ENCODE results near the gene UBC. TPM values are rescaled to one million over a fixed set of nuclear protein-coding genes. Genes with fewer than 3 reads are reported as not detected.
A peak's percentile ranks its signal among the peaks of the same experiment; 100 is the strongest.

Gene UBC
- total and polyA plus RNA-seq, 9 of the 15 experiments (the other 6 are each of a cell fraction or from before 2014, with no cell fraction given): 533 to 1,153 (median 813) TPM

DNA sequence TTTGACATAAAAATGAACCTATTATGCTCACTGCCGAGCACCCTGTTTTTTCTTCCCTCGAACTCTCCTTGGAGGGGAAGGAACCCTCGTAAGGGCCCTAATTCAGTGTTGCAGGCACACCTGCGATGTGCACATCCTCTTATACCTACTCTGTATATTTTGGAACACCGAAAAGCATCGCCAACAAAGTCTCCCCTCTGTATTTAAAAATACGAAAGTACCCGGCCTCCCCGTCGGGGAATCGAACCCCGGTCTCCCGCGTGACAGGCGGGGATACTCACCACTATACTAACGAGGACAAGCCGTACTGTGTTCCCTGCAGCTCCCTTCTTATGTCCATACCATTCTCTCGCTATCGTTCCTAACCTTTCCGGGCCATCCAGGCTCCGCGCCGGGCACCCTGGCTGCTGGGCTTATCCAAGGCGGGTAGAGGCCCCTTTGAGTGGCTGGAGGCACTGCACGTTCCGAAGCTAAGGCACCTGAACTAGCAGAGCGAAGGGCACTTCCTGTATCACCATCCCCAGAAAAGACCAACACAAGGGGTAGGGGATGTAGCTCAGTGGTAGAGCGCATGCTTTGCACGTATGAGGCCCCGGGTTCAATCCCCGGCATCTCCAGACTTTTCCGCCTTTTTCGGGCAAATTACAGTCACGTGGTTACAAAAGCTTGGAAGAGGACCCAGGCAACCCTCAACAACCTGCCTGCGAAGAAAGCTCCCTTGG, 25.1 kb upstream of the UBC start (continued):
- TF ChIP-seq, protein P1, sequence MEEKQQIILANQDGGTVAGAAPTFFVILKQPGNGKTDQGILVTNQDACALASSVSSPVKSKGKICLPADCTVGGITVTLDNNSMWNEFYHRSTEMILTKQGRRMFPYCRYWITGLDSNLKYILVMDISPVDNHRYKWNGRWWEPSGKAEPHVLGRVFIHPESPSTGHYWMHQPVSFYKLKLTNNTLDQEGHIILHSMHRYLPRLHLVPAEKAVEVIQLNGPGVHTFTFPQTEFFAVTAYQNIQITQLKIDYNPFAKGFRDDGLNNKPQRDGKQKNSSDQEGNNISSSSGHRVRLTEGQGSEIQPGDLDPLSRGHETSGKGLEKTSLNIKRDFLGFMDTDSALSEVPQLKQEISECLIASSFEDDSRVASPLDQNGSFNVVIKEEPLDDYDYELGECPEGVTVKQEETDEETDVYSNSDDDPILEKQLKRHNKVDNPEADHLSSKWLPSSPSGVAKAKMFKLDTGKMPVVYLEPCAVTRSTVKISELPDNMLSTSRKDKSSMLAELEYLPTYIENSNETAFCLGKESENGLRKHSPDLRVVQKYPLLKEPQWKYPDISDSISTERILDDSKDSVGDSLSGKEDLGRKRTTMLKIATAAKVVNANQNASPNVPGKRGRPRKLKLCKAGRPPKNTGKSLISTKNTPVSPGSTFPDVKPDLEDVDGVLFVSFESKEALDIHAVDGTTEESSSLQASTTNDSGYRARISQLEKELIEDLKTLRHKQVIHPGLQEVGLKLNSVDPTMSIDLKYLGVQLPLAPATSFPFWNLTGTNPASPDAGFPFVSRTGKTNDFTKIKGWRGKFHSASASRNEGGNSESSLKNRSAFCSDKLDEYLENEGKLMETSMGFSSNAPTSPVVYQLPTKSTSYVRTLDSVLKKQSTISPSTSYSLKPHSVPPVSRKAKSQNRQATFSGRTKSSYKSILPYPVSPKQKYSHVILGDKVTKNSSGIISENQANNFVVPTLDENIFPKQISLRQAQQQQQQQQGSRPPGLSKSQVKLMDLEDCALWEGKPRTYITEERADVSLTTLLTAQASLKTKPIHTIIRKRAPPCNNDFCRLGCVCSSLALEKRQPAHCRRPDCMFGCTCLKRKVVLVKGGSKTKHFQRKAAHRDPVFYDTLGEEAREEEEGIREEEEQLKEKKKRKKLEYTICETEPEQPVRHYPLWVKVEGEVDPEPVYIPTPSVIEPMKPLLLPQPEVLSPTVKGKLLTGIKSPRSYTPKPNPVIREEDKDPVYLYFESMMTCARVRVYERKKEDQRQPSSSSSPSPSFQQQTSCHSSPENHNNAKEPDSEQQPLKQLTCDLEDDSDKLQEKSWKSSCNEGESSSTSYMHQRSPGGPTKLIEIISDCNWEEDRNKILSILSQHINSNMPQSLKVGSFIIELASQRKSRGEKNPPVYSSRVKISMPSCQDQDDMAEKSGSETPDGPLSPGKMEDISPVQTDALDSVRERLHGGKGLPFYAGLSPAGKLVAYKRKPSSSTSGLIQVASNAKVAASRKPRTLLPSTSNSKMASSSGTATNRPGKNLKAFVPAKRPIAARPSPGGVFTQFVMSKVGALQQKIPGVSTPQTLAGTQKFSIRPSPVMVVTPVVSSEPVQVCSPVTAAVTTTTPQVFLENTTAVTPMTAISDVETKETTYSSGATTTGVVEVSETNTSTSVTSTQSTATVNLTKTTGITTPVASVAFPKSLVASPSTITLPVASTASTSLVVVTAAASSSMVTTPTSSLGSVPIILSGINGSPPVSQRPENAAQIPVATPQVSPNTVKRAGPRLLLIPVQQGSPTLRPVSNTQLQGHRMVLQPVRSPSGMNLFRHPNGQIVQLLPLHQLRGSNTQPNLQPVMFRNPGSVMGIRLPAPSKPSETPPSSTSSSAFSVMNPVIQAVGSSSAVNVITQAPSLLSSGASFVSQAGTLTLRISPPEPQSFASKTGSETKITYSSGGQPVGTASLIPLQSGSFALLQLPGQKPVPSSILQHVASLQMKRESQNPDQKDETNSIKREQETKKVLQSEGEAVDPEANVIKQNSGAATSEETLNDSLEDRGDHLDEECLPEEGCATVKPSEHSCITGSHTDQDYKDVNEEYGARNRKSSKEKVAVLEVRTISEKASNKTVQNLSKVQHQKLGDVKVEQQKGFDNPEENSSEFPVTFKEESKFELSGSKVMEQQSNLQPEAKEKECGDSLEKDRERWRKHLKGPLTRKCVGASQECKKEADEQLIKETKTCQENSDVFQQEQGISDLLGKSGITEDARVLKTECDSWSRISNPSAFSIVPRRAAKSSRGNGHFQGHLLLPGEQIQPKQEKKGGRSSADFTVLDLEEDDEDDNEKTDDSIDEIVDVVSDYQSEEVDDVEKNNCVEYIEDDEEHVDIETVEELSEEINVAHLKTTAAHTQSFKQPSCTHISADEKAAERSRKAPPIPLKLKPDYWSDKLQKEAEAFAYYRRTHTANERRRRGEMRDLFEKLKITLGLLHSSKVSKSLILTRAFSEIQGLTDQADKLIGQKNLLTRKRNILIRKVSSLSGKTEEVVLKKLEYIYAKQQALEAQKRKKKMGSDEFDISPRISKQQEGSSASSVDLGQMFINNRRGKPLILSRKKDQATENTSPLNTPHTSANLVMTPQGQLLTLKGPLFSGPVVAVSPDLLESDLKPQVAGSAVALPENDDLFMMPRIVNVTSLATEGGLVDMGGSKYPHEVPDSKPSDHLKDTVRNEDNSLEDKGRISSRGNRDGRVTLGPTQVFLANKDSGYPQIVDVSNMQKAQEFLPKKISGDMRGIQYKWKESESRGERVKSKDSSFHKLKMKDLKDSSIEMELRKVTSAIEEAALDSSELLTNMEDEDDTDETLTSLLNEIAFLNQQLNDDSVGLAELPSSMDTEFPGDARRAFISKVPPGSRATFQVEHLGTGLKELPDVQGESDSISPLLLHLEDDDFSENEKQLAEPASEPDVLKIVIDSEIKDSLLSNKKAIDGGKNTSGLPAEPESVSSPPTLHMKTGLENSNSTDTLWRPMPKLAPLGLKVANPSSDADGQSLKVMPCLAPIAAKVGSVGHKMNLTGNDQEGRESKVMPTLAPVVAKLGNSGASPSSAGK (IDR thresholded peaks at IDR 0.05): peak; percentile 69
- TF ChIP-seq NFE2L1 (tag; IDR thresholded peaks at IDR 0.05; ENCODE audit: borderline replicate concordance, low read depth): no peak
- TF ChIP-seq, protein P2, sequence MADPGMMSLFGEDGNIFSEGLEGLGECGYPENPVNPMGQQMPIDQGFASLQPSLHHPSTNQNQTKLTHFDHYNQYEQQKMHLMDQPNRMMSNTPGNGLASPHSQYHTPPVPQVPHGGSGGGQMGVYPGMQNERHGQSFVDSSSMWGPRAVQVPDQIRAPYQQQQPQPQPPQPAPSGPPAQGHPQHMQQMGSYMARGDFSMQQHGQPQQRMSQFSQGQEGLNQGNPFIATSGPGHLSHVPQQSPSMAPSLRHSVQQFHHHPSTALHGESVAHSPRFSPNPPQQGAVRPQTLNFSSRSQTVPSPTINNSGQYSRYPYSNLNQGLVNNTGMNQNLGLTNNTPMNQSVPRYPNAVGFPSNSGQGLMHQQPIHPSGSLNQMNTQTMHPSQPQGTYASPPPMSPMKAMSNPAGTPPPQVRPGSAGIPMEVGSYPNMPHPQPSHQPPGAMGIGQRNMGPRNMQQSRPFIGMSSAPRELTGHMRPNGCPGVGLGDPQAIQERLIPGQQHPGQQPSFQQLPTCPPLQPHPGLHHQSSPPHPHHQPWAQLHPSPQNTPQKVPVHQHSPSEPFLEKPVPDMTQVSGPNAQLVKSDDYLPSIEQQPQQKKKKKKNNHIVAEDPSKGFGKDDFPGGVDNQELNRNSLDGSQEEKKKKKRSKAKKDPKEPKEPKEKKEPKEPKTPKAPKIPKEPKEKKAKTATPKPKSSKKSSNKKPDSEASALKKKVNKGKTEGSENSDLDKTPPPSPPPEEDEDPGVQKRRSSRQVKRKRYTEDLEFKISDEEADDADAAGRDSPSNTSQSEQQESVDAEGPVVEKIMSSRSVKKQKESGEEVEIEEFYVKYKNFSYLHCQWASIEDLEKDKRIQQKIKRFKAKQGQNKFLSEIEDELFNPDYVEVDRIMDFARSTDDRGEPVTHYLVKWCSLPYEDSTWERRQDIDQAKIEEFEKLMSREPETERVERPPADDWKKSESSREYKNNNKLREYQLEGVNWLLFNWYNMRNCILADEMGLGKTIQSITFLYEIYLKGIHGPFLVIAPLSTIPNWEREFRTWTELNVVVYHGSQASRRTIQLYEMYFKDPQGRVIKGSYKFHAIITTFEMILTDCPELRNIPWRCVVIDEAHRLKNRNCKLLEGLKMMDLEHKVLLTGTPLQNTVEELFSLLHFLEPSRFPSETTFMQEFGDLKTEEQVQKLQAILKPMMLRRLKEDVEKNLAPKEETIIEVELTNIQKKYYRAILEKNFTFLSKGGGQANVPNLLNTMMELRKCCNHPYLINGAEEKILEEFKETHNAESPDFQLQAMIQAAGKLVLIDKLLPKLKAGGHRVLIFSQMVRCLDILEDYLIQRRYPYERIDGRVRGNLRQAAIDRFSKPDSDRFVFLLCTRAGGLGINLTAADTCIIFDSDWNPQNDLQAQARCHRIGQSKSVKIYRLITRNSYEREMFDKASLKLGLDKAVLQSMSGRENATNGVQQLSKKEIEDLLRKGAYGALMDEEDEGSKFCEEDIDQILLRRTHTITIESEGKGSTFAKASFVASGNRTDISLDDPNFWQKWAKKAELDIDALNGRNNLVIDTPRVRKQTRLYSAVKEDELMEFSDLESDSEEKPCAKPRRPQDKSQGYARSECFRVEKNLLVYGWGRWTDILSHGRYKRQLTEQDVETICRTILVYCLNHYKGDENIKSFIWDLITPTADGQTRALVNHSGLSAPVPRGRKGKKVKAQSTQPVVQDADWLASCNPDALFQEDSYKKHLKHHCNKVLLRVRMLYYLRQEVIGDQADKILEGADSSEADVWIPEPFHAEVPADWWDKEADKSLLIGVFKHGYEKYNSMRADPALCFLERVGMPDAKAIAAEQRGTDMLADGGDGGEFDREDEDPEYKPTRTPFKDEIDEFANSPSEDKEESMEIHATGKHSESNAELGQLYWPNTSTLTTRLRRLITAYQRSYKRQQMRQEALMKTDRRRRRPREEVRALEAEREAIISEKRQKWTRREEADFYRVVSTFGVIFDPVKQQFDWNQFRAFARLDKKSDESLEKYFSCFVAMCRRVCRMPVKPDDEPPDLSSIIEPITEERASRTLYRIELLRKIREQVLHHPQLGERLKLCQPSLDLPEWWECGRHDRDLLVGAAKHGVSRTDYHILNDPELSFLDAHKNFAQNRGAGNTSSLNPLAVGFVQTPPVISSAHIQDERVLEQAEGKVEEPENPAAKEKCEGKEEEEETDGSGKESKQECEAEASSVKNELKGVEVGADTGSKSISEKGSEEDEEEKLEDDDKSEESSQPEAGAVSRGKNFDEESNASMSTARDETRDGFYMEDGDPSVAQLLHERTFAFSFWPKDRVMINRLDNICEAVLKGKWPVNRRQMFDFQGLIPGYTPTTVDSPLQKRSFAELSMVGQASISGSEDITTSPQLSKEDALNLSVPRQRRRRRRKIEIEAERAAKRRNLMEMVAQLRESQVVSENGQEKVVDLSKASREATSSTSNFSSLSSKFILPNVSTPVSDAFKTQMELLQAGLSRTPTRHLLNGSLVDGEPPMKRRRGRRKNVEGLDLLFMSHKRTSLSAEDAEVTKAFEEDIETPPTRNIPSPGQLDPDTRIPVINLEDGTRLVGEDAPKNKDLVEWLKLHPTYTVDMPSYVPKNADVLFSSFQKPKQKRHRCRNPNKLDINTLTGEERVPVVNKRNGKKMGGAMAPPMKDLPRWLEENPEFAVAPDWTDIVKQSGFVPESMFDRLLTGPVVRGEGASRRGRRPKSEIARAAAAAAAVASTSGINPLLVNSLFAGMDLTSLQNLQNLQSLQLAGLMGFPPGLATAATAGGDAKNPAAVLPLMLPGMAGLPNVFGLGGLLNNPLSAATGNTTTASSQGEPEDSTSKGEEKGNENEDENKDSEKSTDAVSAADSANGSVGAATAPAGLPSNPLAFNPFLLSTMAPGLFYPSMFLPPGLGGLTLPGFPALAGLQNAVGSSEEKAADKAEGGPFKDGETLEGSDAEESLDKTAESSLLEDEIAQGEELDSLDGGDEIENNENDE (IDR thresholded peaks at IDR 0.05; ENCODE audit: low read depth, low read length): no peak

All from K562 (cell line).